PC-9 (cell line): ENCODE measurements around the gene LIPM.

Source experiments
- CTCF ChIP-seq: fragments of 200-600 bp; sonication (generic); conservative IDR thresholded peaks from 2 replicates; pipeline ENCODE4 v1.6.1; 2017; ENCODE audit warnings: mixed run types, antibody characterized with exemption, mild to moderate bottlenecking, moderate library complexity
- EZH2 ChIP-seq: fragments of 200-600 bp; sonication (generic); IDR thresholded peaks from 2 replicates; pipeline ENCODE4 v1.8.0; 2017; ENCODE audit warnings: antibody characterized with exemption, low read depth

- TF ChIP-seq CTCF (no peak), EZH2 (no peak)
Observed at GRCh38 chr10:88800152-88801125, 2.1 kb upstream of the LIPM start.
